ENCODE data around the gene SIRT6.

The SIRT6 gene

DNA sequence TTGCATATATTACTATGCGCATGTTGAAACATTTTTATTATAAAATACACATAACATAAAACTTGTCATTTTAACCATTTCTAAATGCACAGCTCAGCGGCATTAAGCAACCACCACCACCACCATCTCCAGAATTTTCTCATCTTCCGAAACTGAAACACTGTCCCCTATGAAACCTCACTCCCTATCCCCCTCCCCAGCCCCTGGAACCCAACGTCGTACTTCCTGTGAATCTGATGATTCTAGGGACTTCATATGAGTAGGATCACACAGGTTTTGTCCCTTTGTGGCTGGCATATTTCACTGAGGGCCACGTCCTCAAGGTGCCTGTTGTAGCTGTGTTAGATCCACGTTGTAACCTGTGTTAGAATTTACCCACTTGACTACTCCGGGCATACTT lies 57.7 kb downstream of the SIRT6 start:
- Mint-ChIP-seq H3K9me3 (no peaks in the 10 kb centered on the region), H3K36me3 (ENCODE audit: insufficient read depth) (peaks cover 23% of the 10 kb centered on the region), H3K4me3 (peak overlapping the region; percentile 84 to 93), H3K27ac (peak overlapping the region; percentile 94 to 98), H3K27me3 (no peaks in the 10 kb centered on the region), H3K4me1 (ENCODE audit: low read depth in 2 of 2) (peaks cover 16 to 22% of the 10 kb centered on the region in 2 donors)
- DNase-seq (no peak), ATAC-seq (replicated peaks) (no peak)
